OCI-LY1 (cell line): ENCODE measurements around the gene KIFC3.

ENCODE experiments used
- EZH2 ChIP-seq: fragments of 200-600 bp; sonication (generic), shearing (Covaris generic); IDR thresholded peaks from 2 replicates; pipeline ENCODE4 v1.8.0; 2017; ENCODE audit warnings: borderline replicate concordance, mixed run types, mild to moderate bottlenecking, antibody characterized with exemption, low read length, moderate library complexity, mixed read lengths
- TF ChIP-seq, protein P1 (sequence below): fragments of 200-600 bp; sonication (generic), shearing (Covaris generic); IDR thresholded peaks from 2 replicates; pipeline ENCODE4 v1.5.1; 2017; ENCODE audit warnings: mild to moderate bottlenecking, antibody characterized with exemption, low read length, moderate library complexity, mixed read lengths

DNA sequence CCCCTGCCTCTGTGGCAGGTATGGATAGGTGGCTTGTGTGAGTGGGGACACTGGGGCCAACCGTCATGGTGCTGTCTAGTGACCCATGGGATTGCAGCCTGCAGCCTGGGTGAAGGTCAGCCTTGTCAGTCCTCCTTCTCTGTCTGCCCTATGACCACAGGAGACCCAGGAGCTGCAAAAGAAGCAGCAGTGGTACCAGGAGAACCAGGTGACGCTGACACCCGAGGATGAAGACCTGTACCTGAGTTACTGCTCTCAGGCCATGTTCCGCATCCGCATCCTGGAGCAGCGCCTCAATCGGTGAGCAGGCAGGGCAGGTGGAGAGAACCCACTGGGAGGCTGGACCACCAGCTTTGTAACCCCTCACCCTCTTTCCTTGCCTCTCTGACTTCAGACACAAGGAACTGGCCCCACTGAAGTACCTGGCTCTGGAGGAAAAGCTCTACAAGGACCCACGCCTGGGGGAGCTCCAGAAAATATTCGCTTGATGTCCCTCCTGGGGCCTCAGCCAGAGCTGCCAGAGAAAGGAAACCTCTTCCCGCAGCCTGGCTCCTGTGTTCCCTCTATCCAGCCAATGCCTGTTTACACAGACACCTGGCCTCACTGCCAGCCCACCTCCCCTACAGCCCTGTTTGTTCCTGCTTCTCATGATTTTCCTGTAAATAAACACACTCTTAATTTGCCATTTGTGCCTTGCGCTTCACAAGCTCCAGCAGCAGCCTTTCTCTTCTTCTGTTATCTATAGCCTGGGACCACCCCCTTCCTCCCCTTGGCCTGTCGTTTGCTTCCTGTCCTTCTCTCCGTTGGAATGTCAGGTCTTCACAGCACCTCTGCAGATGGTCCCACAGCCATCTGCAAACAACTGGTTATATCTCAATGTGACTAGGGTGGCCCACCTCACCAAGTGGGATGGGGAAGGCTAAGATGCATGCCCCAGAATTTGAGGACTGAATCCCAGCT lies 71.2 kb downstream of the KIFC3 start:
- TF ChIP-seq, protein P1, sequence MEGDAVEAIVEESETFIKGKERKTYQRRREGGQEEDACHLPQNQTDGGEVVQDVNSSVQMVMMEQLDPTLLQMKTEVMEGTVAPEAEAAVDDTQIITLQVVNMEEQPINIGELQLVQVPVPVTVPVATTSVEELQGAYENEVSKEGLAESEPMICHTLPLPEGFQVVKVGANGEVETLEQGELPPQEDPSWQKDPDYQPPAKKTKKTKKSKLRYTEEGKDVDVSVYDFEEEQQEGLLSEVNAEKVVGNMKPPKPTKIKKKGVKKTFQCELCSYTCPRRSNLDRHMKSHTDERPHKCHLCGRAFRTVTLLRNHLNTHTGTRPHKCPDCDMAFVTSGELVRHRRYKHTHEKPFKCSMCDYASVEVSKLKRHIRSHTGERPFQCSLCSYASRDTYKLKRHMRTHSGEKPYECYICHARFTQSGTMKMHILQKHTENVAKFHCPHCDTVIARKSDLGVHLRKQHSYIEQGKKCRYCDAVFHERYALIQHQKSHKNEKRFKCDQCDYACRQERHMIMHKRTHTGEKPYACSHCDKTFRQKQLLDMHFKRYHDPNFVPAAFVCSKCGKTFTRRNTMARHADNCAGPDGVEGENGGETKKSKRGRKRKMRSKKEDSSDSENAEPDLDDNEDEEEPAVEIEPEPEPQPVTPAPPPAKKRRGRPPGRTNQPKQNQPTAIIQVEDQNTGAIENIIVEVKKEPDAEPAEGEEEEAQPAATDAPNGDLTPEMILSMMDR: no peak
- TF ChIP-seq EZH2: no peak
